Measurements from ENCODE around the gene KITLG.
"Not testable (repeated sequence)": the region's sequence is repeated elsewhere in the genome, so short reads cannot be mapped to it uniquely, and the experiment has no call there.

Gene KITLG

DNA sequence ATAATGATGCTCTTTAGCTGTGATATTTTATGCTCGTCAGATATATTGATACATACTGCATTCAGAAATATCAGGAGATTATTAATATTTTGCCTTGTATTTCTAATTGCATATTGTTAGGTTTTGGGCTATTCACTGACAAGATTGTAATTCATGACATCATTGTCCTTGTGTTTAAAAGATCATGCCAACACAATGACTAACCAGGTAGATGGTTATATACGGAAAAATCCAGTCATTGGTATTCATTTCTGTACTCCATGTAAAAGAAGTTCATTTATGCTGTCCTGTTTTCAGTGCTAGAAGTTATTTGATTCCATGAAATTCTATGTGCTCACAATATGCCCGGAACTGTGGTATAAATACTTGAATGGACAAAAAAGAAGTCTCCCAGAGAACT, 107.5 kb downstream of the KITLG start:
- DNase-seq, result no peak

DNA sequence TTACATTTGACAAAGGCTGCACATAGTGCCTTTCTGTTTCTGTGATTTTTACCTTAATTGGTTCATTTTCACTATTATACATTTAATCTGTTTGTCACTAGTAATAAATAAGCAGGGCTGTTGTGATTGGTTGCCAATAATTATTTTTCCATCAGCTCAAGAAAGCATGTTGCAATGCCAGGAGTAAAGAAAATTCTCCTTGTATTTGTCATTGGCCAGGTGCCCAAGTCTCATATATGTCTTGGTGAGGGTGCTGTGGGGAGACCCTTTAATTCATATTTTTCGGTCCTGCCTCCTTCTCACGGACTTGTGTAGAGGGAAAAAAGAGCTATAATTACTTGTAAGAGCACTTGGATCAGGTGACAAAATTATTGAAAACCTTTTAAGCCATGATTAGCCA, 108.0 kb downstream of the KITLG start:
- DNase-seq, result no peak

DNA sequence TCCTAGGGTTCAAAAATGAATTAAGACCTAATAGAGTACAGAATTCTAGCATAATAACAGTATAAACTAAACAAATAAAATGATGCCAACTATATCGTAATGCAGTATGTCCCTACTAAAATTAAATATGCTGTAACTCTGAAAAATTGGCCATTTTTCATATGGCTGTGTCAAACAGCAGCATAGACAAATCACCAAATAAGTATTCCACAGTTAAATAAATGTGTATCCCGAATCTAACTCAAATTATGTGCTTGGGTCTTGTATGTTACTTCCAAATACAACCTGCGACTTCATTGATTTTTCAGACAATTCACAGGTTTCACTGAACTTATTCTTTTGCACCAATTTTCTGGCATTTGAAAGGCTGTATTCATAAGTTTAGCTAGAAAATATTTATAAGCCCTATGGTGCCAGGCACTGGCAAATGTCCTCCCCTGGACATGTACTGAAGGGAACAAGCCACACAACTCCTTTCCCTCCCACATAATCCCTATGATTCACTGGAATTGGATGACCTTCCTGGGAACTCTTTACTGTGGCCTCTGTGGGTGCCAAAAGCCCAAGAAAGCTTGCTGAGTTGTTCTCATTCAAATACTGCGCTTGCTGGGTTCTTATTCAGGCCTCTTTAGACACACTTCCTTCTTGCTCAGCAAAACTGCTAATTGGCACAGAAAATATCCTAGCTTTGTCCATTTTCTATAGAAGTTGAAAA, 108.8 kb downstream of the KITLG start:
- DNase-seq, result no peak

DNA sequence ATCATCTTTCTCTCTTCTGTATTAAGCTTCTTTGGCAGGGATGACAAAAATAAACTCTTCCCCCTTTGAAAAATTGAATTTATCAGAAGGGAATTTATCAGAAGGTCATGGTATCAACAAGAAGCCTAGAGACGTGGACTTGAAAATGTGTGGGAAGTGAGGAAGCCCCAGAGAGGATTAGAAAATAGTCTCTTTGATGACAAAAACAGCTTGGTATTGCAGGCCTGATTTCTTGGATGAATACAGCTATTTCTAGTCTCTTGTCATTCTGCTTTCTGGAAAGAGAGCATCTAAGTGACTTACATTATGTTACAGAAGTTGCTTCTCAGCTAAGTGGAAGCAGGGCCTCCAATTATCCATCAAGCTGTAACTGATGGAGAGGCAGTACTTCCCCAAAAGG, 111.1 kb downstream of the KITLG start:
- no peak for DNase-seq

DNA sequence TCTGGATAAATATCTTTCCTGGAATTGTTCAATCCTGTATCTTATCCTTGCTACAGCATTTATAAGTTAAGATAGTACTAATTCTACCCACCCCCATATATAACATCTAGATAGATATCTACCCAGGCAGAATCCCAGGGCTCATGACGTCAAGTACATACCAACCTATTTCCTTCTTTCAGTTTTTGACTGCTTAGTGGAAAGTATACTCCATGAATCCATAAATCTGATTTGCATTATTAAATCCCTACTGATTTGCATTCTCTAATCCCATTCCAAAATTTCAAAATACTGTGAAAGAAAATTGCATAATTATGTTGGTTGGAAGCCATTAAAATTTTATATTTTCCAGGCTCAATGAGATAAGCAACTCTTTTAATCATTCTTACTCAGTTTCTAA, 111.7 kb downstream of the KITLG start:
- no peak for DNase-seq

DNA sequence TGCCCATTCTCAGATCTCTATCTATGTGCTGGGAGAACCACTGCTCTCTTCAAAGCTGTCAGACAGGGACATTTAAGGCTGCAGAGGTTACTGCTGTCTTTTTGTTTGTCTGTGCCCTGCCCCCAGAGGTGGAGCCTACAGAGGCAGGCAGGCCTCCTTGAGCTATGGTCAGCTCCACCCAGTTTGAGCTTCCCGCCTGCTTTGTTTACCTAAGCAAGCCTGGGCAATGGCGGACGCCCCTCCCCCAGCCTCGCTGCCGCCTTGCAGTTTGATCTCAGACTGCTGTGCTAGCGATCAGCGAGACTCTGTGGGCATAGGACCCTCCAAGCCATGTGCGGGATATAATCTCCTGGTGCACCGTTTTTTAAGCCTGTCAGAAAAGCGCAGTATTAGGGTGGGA, 113.6 kb downstream of the KITLG start:
- not testable (repeated sequence) for DNase-seq

DNA sequence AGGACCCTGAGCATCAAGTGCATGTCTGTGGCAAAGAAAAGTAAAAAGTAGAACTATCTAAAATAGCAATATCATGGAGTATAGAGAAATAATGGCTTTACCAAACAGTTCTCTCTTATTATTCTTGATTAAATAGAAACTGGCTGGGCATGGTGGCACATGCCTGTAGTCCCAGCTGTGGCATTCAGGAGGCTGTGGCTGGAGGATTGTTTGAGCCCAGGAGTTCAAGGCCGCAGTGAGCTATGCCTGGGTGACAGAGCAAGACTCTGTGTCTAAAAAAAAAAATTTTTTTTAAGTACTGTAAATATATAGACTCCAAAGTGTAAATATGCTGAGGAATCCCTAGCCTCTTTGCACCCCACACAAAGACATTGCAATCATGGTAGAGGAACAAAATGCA, 121.9 kb downstream of the KITLG start:
- no peak for DNase-seq

DNA sequence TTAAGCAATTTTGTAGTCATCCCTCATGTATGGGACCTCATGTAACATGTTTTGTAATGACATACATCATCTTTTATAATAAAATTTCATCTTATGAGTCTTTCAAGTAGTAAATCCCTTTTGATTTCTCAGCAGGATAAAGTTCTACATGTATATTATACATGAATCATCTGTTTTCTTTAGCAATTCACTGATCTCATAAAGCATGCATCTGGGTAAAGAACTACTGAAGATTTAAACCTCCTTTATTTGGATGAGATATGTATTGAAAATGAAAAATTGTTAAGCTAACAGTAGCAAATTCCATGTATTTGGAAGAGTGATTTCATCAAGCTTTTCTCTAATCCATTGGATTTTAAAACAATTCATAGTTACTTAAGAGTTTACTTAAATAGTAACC, 126.9 kb downstream of the KITLG start:
- DNase-seq, result no peak

DNA sequence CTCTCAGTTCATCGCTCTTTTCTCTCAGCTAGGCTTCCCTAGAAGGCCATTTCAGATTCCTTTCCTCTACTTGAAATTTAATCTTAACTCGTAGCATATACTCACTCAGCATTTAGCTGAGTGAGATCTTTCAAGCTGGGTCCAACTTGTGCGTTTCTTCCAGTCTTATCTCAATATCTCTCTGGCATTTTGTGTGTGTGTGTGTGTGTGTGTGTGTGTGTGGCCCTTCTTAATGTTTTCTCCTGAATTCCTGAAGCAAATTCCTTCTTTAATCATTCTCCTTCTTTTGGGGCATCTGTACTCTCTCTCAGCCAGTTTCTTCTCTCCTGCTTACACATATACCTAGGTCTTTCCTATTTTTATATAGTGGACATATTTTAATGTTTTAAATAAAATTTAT, 129.1 kb downstream of the KITLG start:
- DNase-seq, result no peak

DNA sequence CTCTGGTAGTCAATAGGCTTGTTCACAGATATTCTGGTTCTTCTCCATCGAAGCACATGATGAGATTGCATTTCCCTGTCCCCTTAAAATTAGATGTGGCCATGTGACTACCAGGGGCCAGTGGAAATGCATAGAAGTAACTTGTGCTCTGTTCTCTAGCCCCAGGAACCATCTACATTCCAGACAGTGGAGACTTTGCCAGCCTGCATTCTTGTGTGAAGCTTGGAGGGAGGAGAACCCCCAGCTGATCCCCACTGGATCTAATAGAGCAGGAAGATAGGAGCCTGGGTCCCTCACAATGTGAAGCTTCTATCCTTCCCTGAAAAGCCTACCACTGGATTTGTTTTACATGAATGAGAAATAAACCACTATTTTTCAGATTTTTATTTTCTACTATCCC, 130.1 kb downstream of the KITLG start:
- no peak for DNase-seq

DNA sequence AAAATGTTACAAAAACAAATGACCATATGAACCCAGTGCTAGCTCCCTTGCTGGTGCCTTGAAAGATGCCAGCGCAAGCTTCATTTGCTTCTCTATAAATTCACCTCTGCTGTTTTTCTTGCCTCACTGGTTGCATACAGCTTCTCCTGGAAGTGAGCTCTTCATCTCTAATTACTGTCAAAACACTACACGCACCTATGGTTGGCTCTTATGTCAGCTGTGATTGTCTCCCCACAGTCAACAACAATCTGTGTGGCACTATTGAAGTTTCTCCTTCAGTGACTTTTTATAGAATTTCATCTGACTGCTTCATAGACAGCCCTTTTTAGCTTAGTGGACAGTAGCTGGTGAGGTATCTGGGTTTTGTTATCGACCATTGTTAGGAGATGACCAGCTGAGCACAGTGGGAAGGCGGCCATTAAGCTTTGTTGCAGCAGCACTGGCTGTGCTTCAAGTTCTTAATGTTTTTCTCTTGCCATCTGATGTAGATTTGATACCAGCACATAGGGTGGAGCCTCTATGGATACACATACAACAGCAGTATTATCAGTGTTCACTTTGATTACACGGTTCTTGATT, 131.8 kb downstream of the KITLG start:
- DNase-seq, result no peak

DNA sequence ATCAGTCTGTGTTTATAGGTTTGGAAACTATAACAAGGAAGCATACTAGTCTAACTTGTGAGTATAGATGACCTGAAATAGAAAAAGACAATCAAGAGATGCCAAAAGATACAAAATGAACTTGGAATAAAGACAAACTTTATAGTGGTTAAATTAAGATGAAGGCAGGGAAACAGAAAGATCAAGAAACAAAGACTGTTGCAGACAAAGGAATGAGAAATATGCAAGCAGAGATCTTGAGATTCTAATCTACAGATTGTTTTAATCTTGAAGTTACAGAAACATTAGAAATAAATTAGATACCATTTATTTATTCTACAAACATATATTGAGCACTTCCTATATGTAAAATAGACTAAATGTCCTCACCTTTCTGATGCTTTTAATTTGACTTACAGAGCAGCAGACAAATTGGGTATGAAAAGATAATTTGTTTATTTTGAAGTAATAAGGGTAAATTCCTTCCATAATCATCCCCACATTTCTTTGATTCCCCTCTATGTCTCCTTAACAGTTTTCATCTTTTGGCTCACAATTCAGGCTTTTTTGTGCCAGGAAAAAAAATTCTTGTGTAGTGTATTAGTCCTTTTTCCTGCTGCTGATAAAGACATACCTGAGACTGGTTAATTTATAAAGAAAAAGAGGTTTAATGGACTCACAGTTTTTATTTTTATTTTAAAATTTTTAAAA, 134.4 kb downstream of the KITLG start:
- no peak for DNase-seq

DNA sequence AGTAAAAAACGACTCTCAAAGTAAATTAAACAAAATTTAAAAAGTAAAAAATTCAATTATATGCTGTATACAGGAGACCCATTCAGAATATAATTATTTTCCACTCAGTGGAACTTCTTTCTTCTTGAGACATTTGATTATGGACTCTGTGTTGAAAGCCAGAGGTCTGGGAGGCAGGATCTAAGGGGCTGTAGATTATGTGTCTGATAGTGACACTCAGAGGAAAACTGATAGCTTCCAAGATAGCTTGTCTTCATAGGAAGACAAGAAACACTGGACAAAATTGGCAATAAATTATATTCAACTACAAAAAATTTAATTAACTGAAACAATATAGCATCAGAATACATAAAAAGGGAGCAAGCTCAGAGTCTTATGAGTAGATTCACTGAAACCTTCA, 135.8 kb downstream of the KITLG start:
- no peak for DNase-seq
